ENCODE data around the gene TXNDC11.

GRCh38 chr16:11719171-11719570 lies 23.5 kb downstream of the TXNDC11 start:
- no peak for TF ChIP-seq EZH2 (IDR thresholded peaks at IDR 0.05; ENCODE audit: insufficient read depth, poor library complexity, severe bottlenecking)
- no peak for TF ChIP-seq EZH2phosphoT487 (IDR thresholded peaks at IDR 0.05; ENCODE audit: insufficient read depth, low read depth)

Measured in GM23248 (cell line).